GM21619 (cell line): ENCODE measurements around the gene SLC13A3.

ENCODE experiments used
- ATAC-seq: cut with Tn5 transposase; IDR thresholded peaks from one replicate; pipeline ENCODE4 v1.9.1; 2021; ENCODE audit not compliant: unreplicated experiment

The SLC13A3 gene

GRCh38 chr20:46559685-46560440 lies 91.4 kb downstream of the SLC13A3 start:
- no peak for ATAC-seq

GRCh38 chr20:46559001-46559400 lies 92.3 kb downstream of the SLC13A3 start:
- no peak for ATAC-seq

DNA sequence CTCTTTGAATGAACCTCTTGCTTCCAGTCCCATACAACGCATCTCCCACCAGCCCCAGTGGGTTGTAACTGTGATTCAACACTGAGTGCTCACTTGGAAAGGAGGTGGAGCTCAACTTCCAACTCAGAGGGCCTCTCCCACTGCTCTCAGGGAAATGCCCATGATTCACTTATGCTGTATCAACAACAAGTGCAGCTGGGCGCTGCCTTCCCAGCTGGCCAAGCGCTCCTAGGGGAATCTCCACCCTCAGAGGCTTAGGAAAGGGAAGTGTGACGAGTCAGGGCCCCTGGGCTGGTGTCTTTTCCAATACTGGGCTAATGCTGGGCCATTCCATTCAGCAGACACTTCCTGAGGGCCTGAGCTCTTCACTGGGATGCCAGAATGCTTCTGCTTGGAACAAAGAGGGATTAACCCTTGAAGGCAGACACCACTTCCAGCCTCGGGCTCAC lies 92.7 kb downstream of the SLC13A3 start:
- ATAC-seq: no peak

DNA sequence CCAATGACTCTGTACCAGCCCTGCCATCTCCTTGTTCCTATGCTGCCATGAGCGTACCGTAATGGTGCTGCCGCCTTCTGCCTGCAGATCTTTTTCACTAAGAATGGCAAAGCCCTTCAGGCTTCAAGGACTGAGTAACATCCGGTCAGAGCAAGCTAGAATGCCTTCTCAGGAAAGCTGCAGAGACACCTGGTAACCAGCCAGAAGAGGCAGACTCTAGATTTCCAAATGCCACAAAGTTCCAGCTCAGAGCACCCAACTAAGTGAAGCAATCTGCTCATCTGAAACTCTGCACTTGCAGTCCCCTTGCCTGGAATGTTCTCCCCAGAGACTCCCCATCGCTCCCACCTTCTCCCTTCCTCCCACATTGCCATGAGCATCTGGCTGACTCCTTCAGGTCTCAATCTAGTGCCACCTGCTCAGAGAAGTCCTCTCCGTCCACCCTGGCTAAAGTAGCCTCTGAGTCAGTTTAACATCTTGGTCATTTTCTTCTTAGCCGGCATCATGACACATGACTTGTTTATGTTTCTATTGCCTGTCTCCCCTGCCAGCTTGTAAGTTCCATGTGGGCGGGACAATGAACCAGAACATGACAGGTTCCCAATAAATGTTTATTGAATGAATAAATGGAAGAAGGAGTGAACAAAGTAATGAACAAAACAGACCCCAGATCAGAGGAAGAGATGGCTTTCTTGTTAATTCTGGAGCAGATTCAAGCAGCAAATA lies 93.9 kb downstream of the SLC13A3 start:
- no peak for ATAC-seq

GRCh38 chr20:46555370-46555956 lies 95.8 kb downstream of the SLC13A3 start:
- no peak for ATAC-seq

DNA sequence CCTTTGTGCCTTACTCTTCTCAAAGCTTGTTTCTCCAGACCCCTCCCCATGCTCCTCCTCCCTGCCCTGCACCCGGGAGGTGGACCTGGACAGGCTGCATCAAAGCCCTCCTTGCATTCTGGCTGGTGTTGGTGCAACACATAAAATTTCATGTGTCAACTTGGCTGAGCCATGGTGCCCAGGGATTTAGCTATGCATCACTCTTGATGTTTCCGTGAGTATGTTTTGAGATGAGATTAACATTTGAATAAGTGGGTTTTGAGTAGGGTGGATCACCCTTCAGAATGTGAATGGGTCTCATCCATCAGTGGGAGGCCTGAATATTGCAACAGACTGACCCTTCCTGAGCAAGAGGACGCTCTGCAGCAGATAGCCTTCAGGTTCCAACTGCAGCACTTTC lies 96.4 kb downstream of the SLC13A3 start:
- no peak for ATAC-seq

DNA sequence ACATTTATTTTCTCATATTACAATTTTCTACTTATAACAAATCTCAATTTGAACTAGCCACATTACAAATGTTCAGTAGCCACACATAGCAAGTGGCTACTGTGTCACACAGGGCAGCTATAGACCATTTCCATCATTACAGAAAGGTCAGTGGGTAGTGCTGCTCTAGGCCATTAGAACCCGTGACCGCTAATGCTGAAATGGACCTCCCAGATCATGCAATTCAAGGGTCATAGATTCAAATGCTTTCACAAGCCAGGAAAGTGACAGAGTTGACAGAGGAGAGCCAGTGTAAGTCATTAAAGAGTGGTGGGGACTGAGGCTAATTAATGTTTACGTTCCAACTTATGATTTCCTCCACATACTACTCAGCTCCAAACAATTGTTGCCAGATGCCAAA lies 97.3 kb downstream of the SLC13A3 start:
- no peak for ATAC-seq

- ATAC-seq: peak; percentile 71
Observed at GRCh38 chr20:46552460-46553420, 98.5 kb downstream of the SLC13A3 start.

- ATAC-seq: no peak
Observed at GRCh38 chr20:46551522-46552381, 99.5 kb downstream of the SLC13A3 start.

GRCh38 chr20:46550461-46550860 lies 100.8 kb downstream of the SLC13A3 start, which contains the start of gene OCSTAMP:
Gene OCSTAMP (minus strand): TSS chr20:46550654. CDS start chr20:46550560, 94 bp downstream.
- ATAC-seq: no peak

DNA sequence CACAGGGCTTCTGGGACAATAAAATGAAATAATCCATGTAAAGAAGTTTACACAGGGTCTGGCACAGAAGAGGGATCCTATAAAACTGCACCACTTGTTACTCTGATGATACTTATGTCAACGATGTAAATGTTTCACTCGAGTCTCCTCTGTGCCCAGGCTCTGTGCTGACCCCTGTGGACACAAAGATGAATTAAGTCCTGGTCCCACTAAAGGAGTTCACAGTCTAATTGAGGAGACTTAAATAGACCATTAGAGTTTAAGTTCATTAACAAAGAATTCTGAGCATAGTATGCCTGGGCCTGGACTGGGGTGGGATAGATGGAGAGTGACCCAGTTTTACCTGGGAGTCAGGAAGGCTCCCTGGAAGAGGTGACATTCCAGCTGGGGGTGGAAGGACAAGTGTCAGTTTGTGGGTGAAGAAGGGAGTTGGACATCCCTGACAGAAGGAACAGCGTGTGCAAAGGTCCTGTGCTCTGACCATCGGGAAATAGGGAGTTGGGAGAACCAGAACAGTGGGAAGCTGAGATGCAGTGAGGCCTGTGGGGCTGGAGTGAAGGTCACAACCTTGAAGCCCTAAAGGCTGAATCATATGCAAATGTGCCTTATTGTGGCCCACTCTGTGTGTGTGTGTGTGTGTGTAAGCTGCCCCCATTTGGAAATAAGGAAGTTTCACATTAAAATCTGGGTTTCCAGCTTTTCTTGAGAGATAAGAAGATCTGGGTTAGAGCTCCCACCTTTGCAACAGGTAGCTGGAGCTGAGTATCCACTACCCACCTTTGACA lies 101.9 kb downstream of the SLC13A3 start:
- ATAC-seq: no peak

DNA sequence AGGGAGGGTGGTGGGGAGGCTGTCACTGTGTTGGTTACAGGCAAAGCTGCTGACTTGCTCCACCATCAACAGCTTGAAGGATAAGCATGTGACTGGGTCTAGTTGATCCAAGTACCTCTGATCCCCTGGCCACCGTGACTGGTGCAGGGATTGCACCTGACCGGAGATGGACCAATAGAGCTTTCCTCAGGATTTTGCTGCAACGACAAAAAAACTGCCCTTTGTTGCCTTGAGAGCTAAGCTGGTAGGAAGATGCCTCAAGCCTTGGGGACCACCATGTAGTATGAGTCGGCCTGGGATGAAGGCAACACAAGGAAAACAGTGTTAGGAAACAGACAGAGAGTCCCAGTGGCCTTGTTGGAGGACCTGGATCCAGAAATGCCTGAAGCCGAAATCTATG lies 102.6 kb downstream of the SLC13A3 start:
- no peak for ATAC-seq

DNA sequence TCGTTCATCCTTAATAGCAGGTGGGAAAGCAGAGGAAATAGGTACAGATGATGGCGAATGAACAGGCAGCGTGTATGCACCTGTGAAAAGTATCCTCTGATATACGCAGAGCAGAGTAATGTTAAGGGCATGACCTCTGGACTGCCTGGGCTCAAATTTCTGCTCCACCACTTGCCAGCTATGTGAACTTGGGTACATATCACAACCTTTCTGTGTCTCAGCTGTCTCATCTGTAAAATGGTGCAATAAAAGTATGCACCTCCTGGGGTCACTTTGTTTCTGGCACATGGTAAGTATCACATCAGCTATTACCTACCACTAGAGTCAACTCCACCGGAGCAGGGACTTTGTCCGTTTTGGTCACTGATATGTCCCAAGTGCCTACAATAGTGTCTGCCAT lies 103.3 kb downstream of the SLC13A3 start:
- ATAC-seq: no peak

- ATAC-seq: no peak
Observed at GRCh38 chr20:46546936-46547335, 104.3 kb downstream of the SLC13A3 start.

DNA sequence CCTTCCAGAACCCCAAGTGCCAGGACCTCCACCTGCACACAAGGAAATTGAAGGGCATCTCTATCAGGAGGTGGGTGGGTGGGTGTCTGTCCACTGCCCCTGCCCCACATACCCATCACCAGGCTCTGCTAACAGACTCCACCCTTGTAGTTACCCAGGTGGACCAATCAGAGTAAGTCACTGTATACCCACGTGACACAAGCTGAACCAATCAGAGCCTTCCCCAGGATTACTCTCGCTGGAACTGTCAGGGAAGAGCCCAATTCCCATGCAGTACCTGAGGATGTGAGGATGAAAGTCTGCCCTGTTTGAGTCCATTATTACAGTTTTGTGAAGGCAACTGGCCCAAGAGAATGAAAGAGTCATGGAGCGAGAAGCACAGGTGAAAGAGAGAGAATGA lies 105.0 kb downstream of the SLC13A3 start:
- no peak for ATAC-seq

- ATAC-seq: no peak
Observed at GRCh38 chr20:46545827-46546138, 105.5 kb downstream of the SLC13A3 start.

DNA sequence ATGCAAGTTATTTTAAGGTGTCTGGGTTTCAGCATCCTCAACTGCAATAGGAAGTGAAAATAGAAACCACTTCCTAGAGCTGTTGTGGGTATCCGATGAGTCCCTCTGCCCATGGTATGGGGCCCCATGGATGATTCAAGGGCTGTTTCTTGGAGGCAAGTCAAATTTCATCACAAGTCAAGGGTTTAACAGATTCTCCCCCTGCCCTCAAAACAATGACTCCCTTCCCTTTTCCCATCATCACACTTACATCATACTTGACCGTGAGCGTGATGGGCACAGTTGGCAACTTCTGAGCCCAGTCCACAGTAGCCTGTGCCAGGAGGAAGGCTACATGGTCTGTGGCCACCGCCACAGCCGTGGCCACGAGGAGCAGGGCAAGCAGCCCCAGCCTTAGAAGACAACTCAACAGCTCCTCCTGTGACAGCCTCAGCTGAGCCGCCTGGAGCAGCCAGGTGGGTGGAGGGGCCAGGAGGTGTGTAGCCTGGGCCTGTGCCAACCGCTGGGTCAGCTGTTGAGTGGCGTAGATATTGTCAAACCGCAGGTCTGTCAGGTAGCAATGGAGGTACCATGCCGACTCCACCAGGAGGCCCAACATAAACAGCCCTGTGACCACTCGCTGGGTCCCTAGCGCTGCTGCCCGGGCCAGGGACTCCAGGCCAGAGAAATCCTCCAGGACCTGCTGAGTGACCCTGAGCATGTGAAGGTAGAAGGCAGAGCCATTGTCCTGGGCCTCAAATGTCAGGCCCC lies 106.0 kb downstream of the SLC13A3 start:
- no peak for ATAC-seq

DNA sequence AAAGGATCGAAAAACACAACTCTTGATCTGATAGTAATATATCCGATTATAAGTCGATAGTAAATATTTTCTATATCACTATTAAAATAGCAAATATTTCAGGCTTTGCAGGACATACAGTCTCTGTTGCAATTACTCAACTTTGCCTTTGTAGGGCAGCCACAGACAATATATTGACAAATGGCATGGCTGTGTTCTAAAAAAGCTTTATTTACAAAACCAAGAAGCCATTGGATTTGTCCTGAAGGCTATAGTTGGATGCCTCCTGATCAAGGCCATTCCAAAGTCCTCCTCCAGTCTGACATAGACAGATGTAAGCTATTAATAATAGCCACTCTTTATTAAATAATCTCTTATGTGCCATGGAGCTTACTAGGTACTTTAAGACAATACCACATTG lies 106.7 kb downstream of the SLC13A3 start:
- no peak for ATAC-seq

- ATAC-seq: no peak
Observed at GRCh38 chr20:46543959-46544358, 107.3 kb downstream of the SLC13A3 start.
